Omental fat pad (tissue), 4 donors: ENCODE measurements around the gene COL1A1. TPM values are rescaled to one million over a fixed set of nuclear protein-coding genes. Genes with fewer than 3 reads are reported as not detected.

Experiments used
- ATAC-seq: fragments of 150-250 bp; one replicate; pipeline ENCODE4 v1.9.1; 2016; ENCODE audit warnings: mild to moderate bottlenecking, moderate library complexity; ENCODE audit not compliant: low FRiP score
- DNase-seq: peaks from one replicate; pipeline ENCODE4 v3.0.0-alpha.2; 2019; ENCODE audit warnings: low spot score
- total RNA-seq, 4 donors: library from RNA; depleted of rRNA; stranded (reverse); fragments of >200 nt; gene quantifications; one replicate each; pipeline ENCODE4 v1.1.0, GENCODE V29; 2016
- TF ChIP-seq, protein P1 (sequence below), 3 donors: fragments of 450-650 bp; IDR thresholded peaks; one replicate each; pipeline ENCODE4 v1.5.1; 2016 to 2017; ENCODE audit warnings: antibody characterized with exemption in 3 of 3, mild to moderate bottlenecking in 3 of 3, moderate library complexity in 2 of 3

The COL1A1 gene
- total RNA-seq, 4 donors from 2014 or later, result 21.2 to 57.9 (median 43.6) TPM

DNA sequence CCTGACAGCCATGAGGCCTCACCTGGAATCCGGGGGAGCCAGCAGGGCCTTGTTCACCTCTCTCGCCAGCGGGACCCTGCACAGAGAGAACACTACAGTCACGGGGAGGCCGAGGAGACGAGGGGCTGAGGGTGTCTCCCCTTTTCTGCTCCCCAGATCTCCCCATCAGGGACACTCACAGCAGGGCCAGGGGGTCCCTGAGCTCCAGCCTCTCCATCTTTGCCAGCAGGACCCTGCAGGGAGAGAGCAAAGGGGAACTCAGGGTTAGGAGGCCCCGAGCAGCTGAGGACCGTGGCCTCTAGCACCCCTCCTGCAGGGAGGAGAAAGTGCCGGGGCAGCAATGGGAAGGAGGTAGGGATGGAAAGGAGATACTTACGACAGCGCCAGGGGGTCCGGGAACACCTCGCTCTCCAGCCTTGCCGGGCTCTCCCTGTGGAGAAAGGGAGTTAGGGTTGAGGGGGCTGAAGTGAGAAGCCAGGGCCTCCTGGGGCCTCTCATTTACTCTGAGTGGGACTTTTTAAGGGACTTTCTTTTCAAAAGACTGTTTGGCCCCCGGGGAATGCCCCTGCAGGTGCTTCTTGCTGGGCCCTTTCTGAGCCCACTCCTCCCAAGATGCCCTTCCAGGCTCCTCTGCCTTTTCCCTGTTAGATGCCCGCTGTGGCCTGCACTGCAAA, 8.7 kb downstream of the COL1A1 start:
- TF ChIP-seq, protein P1, sequence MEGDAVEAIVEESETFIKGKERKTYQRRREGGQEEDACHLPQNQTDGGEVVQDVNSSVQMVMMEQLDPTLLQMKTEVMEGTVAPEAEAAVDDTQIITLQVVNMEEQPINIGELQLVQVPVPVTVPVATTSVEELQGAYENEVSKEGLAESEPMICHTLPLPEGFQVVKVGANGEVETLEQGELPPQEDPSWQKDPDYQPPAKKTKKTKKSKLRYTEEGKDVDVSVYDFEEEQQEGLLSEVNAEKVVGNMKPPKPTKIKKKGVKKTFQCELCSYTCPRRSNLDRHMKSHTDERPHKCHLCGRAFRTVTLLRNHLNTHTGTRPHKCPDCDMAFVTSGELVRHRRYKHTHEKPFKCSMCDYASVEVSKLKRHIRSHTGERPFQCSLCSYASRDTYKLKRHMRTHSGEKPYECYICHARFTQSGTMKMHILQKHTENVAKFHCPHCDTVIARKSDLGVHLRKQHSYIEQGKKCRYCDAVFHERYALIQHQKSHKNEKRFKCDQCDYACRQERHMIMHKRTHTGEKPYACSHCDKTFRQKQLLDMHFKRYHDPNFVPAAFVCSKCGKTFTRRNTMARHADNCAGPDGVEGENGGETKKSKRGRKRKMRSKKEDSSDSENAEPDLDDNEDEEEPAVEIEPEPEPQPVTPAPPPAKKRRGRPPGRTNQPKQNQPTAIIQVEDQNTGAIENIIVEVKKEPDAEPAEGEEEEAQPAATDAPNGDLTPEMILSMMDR (IDR thresholded peaks at IDR 0.05), result no peak
- no peak for DNase-seq
- no peak for ATAC-seq

GRCh38 chr17:50192144-50192617, 9.2 kb downstream of the COL1A1 start:
- DNase-seq (no peak), ATAC-seq (no peak)
- TF ChIP-seq, protein P1 (IDR thresholded peaks at IDR 0.05), result no peak

- ATAC-seq (no peak), DNase-seq (no peak)
- TF ChIP-seq, protein P1 (IDR thresholded peaks at IDR 0.05), result no peak
These were observed 9.9 kb downstream of the COL1A1 start for GRCh38 chr17:50191359-50192143.

GRCh38 chr17:50190603-50191358, 10.7 kb downstream of the COL1A1 start:
- no peak for DNase-seq
- no peak for ATAC-seq
- TF ChIP-seq, protein P1 (IDR thresholded peaks at IDR 0.05), result no peak

DNA sequence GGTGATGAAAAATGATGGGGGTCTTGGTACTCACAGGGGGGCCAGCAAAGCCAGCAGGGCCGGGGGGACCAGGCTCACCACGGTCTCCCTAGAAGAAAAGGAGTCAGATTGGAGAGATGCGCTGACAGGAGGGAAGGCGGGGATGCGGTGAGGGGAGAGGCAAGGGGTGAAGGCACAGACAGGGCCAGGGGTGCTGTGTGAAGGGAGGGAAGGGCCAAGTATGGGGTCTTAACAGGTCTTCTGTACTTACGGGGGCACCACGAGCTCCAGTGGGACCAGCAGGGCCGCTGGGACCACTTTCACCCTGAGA, 11.2 kb downstream of the COL1A1 start:
- ATAC-seq (no peak), DNase-seq (no peak)
- TF ChIP-seq, protein P1 (IDR thresholded peaks at IDR 0.05), result no peak

DNA sequence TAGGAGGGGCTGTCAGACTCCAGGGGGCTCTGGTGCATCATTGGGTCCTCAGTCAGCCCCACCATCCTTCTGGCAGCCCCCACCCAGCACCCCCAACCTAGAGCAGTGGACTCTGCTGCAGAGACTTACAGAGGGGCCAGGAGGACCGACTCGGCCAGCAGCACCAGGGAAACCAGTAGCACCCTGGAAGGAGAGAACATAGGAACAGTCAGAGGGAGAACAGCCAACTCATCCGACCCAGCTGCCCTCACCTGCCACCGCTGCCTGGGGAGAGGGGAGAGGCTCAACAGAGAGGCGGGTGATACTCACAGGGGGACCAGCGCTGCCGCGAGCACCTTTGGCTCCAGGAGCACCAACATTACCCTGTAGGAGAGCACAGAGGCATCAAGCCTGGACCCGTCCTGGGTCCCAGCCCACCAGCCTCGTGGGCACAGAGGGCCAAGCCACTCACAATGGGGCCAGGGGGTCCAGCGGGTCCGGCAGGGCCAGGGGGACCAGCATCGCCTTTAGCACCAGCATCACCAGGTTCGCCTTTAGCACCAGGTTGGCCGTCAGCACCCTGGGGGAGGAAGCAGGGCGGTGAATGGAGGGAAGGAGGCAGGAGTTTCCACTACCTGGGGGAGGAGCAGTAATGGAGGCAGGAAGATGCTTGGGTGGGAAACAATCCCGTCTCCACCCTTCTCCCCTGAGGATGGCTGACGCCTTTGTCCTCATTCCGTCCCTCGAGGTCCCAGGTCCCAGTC, 11.7 kb downstream of the COL1A1 start:
- ATAC-seq, result no peak
- TF ChIP-seq, protein P1 (IDR thresholded peaks at IDR 0.05), result no peak
- DNase-seq, result no peak
